BLaER1 treated with 17β-estradiol and CSF1 and Interleukin-3, amounts not matched to agents 10 nM and 100 nM (cell line): ENCODE data around the gene DBNDD2.

ENCODE experiments used
- H3K27ac ChIP-seq, 11 experiments: shearing (Covaris generic); formaldehyde crosslinking; 2 replicates each; pipeline ENCODE4 v1.8.1; 2022
- H3K27me3 ChIP-seq, 11 experiments: shearing (Covaris generic); formaldehyde crosslinking; 2 replicates each; pipeline ENCODE4 v1.8.1; 2022
- H3K36me3 ChIP-seq, 11 experiments: shearing (Covaris generic); formaldehyde crosslinking; 2 replicates each; pipeline ENCODE4 v1.8.1; 2022
- H3K4me1 ChIP-seq, 10 experiments: shearing (Covaris generic); formaldehyde crosslinking; 2 replicates each; pipeline ENCODE4 v1.8.1; 2022
- H3K4me2 ChIP-seq, 11 experiments: shearing (Covaris generic); formaldehyde crosslinking; 2 replicates each; pipeline ENCODE4 v1.8.1; 2022
- H3K4me3 ChIP-seq, 10 experiments: shearing (Covaris generic); formaldehyde crosslinking; 2 replicates each; pipeline ENCODE4 v1.8.1; 2022
- H3K9ac ChIP-seq, 11 experiments: shearing (Covaris generic); formaldehyde crosslinking; 2 replicates each; pipeline ENCODE4 v1.8.1; 2022
- H3K9me3 ChIP-seq, 11 experiments: shearing (Covaris generic); formaldehyde crosslinking; replicated peaks in 1 of 11; 2 replicates each; pipeline ENCODE4 v1.8.1; 2022
- H4K20me1 ChIP-seq, 11 experiments: shearing (Covaris generic); formaldehyde crosslinking; 2 replicates each; pipeline ENCODE4 v1.8.1; 2022
- Cebpa-rat ChIP-seq, 11 experiments: shearing (Covaris generic); IDR thresholded peaks; 2 replicates each; pipeline ENCODE4 v1.8.1; 2022

The DBNDD2 gene

DNA sequence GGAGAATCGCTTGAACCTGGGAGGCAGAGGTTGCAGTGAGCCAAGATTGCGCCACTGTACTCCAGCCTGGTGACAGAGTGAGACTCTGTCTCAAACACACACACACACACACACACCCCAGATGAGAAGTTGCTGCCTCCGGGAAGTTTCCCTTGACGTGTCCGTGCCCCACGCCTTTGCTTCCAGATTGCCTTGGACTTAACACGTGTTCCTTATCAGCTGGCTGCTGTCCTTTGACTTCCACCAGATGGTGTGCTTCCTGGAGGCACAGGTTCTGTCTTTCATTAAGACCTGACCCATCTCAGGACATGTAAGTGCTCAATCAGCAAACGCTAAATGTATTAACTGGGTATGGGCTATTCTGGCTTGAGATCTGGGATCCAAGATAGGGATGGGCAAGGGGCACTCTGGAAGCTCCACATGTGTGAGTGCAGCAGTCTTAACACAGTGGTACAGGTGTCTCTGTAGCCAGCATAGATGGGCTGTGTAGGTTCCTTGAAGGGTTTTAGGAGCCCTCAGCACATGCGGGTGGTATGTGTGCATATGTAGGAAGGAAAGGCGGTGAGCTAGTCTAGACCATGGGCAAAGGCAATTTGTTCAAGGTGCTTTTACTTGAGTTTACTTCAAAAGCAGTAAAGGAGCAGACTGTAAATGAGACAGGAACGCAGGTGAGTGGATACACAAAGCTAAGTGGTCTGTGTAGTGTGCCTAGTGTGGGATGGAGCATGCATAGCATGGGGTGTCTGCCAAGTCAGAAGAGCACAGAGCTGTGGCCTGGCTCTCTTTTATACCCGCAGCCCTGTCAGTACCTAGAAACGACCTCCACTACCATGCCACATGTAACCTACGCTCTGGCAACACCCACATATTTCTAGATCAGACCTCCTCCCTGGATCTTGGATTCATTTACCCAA lies 19.4 kb downstream of the DBNDD2 start:
- Histone ChIP-seq H3K4me3 (no peak overlapping the region), H3K4me2 (no peak overlapping the region), H4K20me1 (peaks cover 0 to 21% (median 0%) of the 10 kb centered on the region in 11 experiments; a peak in 5 of 22 replicates), H3K27ac (no peak overlapping the region), H3K4me1 (peaks cover 7 to 15% (median 13%) of the 10 kb centered on the region in 10 experiments), H3K36me3 (peaks cover 41 to 69% (median 51%) of the 10 kb centered on the region in 11 experiments), H3K9ac (no peak overlapping the region), H3K27me3 (no peaks in the 10 kb centered on the region), H3K9me3 (no peaks in the 10 kb centered on the region)
- TF ChIP-seq Cebpa-rat (IDR thresholded peaks at IDR 0.05) = no peak

DNA sequence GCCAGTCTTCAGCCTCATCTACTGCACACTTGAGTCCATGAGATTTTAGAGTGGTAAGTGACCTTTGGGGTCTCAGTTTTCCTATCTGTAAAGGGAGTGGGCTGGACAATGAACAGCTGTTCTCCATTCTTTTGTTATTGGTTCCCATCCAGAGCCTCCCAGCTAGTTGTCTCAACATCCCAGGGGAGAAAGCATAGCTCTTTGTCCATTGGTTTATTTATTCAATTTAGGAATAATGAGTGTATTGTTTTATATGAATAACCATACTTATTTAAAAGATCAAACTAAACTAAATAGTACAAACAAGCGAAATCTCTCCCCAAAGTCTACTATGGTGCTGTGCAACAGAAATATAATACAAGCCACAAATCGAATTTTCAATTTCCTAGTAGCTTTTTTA lies 21.5 kb downstream of the DBNDD2 start:
- Histone ChIP-seq H3K36me3 (peaks cover 20 to 51% (median 30%) of the 10 kb centered on the region in 11 experiments), H3K4me1 (peaks cover 7 to 29% (median 24%) of the 10 kb centered on the region in 10 experiments), H4K20me1 (peaks cover 0 to 13% (median 0%) of the 10 kb centered on the region in 11 experiments; a peak in 3 of 22 replicates), H3K4me2 (no peak overlapping the region), H3K9ac (no peak overlapping the region), H3K4me3 (no peak overlapping the region), H3K27ac (no peak overlapping the region), H3K9me3 (no peaks in the 10 kb centered on the region), H3K27me3 (no peaks in the 10 kb centered on the region)
- no peak for TF ChIP-seq Cebpa-rat (IDR thresholded peaks at IDR 0.05)

DNA sequence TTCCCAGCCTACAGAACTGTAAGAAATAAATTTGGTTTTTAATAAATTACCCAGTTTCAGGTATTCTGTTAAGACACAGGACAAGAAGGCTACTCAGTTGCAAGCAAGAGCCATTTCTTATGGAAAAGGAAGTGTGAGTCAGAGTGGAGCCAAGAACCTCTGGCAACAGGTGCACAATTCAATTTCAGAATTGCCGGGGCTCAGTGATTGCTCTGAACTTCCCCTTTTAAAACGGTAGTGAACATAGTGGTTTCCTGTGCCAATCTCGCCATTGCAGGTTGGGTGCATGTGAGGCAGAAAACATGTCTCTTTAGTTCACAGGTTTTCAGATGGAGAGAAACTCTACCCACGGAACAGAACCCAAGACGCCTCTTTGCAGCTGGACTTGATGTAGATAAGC lies 24.2 kb downstream of the DBNDD2 start:
- Histone ChIP-seq H3K4me3 (peak overlapping the region in 1 of 10 experiments; percentile 22; a peak in 1 of 20 replicates), H3K36me3 (peaks cover 0 to 29% (median 9%) of the 10 kb centered on the region in 11 experiments; a peak in 11 of 22 replicates), H3K27me3 (no peaks in the 10 kb centered on the region), H3K4me2 (peak overlapping the region; percentile 52 to 81 (median 67); a peak in 21 of 22 replicates), H3K27ac (peak overlapping the region in 7 of 11 experiments; percentile 30 to 74 (median 56); a peak in 12 of 22 replicates), H3K9me3 (no peaks in the 10 kb centered on the region), H4K20me1 (no peaks in the 10 kb centered on the region), H3K9ac (peak overlapping the region in 1 of 11 experiments; percentile 56; a peak in 1 of 22 replicates), H3K4me1 (peaks cover 12 to 42% (median 30%) of the 10 kb centered on the region in 10 experiments)
- TF ChIP-seq Cebpa-rat (IDR thresholded peaks at IDR 0.05) = 0 out of 22 replicates have a peak, but pooled peaks of 3 of the 11 experiments have one; percentile 11 to 33 (median 20)

DNA sequence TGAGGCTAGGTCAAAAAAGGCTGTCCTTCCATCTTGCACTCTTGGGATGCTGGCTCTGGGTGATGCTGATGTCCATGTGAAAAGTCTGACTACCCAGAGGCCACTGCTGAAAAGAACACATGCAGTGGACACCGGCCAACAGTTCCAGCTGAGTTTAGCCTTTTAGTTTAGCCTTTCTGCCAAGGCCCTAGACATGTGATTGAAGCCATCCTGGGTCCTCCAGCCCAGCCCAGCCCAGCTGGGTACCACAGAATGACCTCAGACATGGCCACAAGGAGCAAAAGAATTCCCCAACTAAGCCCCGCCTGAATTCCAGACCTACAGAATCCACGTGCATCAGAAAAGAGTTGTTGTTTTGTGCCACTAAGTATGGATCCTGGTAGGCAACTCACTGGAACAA lies 25.2 kb downstream of the DBNDD2 start:
- peaks cover 12 to 43% (median 30%) of the 10 kb centered on the region in 10 experiments for H3K4me1 ChIP-seq
- H3K9me3 ChIP-seq = no peaks in the 10 kb centered on the region
- H3K27ac ChIP-seq = peak overlapping the region in 5 of 11 experiments; percentile 42 to 74 (median 62); a peak in 7 of 22 replicates
- H3K4me2 ChIP-seq = peak overlapping the region in 8 of 11 experiments; percentile 65 to 81 (median 70); a peak in 13 of 22 replicates
- no peak for TF ChIP-seq Cebpa-rat (IDR thresholded peaks at IDR 0.05)
- H3K36me3 ChIP-seq = peaks cover 0 to 19% (median 0%) of the 10 kb centered on the region in 11 experiments; a peak in 7 of 22 replicates
- no peaks in the 10 kb centered on the region for H3K27me3 ChIP-seq
- H3K4me3 ChIP-seq = no peak overlapping the region
- H4K20me1 ChIP-seq = no peaks in the 10 kb centered on the region
- 0 out of 22 replicates have a peak overlapping the region, but pooled peaks of 1 of the 11 experiments have one; percentile 1 for H3K9ac ChIP-seq

DNA sequence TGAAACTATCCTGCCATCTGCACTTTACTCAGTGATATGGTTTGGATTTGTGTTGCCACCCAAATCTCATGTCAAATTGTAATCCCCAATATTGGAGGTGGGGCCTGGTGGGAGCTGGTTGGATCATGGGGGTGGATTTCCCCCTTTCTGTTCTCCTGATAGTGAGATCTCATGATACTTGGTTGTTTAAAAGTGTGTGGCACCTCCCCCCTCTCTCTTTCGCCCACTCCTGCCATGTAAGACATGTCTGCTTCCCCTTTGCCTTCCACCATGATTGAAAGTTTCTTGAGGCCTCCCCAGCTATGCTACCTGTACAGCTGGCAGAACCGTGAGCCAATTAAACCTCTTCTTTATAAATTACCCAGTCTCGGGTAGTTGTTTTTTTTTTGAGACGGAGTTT lies 25.9 kb downstream of the DBNDD2 start:
- H3K27ac ChIP-seq = peak overlapping the region in 1 of 11 experiments; percentile 40; a peak in 1 of 22 replicates
- H3K4me1 ChIP-seq = peaks cover 12 to 43% (median 30%) of the 10 kb centered on the region in 10 experiments
- peak overlapping the region in 2 of 11 experiments; percentile 22 to 24; a peak in 2 of 22 replicates for H3K4me2 ChIP-seq

DNA sequence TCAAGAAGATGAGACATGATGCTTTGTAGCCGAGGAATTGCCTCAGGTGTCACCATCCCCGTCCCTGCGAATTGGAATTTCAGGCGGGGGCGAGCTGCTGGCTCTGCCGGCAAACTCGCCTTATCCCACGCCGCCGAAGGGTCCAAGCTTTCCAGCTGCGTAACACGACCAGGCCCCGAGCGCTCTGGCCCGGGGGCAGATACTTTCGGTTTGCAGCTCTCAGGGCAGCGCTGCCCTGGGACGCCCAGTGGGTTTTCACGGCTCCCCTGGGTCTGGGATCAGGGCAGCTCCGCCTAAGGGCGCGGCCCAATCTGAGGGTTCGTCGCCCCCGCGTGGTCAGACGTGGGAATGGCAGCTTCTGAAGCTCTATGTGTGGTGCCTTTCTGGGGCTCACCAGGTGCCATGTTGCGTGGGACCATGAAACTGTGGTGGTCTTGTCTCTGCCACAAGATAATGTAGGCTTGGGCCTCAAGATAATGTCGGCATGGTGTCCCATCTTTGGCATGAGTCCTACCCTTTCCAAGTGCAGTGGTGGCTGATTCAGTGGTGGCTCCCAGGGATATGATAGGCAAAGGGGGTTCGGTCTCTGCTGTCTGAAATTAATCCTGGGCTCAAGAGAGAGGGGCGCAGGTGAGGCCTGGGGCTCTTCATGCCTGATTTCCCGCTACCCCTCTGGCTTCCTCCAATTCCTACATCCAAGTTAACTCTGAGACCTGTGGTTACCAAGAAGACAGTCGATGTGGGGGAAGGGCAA lies 28.8 kb downstream of the DBNDD2 start:
- no peak for TF ChIP-seq Cebpa-rat (IDR thresholded peaks at IDR 0.05)
- peaks cover 0 to 6% (median 0%) of the 10 kb centered on the region in 11 experiments; a peak in 4 of 22 replicates for H3K36me3 ChIP-seq
- peak overlapping the region; percentile 52 to 71 (median 59) for H3K4me3 ChIP-seq
- no peaks in the 10 kb centered on the region for H4K20me1 ChIP-seq
- H3K9me3 ChIP-seq = no peaks in the 10 kb centered on the region
- peaks cover 7 to 48% (median 32%) of the 10 kb centered on the region in 10 experiments for H3K4me1 ChIP-seq
- H3K27me3 ChIP-seq = no peaks in the 10 kb centered on the region
- H3K9ac ChIP-seq = peak overlapping the region; percentile 60 to 79 (median 73)
- H3K27ac ChIP-seq = peak overlapping the region in 10 of 11 experiments; percentile 19 to 67 (median 56); a peak in 17 of 22 replicates
- peak overlapping the region; percentile 83 to 97 (median 88) for H3K4me2 ChIP-seq

More for the DNA sequence above, 25.9 kb downstream of the DBNDD2 start:
- no peaks in the 10 kb centered on the region for H3K27me3 ChIP-seq
- peaks cover 0 to 17% (median 0%) of the 10 kb centered on the region in 11 experiments; a peak in 7 of 22 replicates for H3K36me3 ChIP-seq
- H3K9me3 ChIP-seq = no peaks in the 10 kb centered on the region
- TF ChIP-seq Cebpa-rat (IDR thresholded peaks at IDR 0.05) = no peak
- no peaks in the 10 kb centered on the region for H4K20me1 ChIP-seq
- H3K4me3 ChIP-seq = no peak overlapping the region
- no peak overlapping the region for H3K9ac ChIP-seq

DNA sequence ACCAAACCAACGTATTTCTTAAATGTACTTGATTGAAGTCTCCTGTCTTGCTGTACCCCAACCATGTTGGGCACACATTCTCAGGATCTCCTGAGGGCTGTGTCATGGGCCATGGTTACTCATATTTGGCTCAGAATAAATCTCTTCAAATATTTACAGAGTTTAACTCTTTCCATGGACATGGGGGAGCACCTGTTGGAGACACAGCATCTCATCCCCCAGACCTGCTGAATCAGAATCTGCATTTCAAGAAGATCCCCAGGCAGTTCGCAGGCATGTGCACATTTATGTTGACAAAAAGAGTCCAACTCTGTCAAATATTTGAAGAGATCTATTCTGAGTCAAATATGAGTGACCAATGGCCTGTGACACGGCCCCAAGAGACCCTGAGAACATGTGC lies 32.3 kb downstream of the DBNDD2 start:
- Histone ChIP-seq H3K27me3 (no peaks in the 10 kb centered on the region), H3K4me2 (peak overlapping the region in 7 of 11 experiments; percentile 0 to 48 (median 14); a peak in 8 of 22 replicates), H3K9ac (no peak overlapping the region), H4K20me1 (no peaks in the 10 kb centered on the region), H3K4me3 (no peak overlapping the region), H3K27ac (no peak overlapping the region), H3K4me1 (peaks cover 0 to 33% (median 18%) of the 10 kb centered on the region in 10 experiments; a peak in 14 of 20 replicates), H3K9me3 (no peaks in the 10 kb centered on the region), H3K36me3 (no peaks in the 10 kb centered on the region)
- no peak for TF ChIP-seq Cebpa-rat (IDR thresholded peaks at IDR 0.05)

DNA sequence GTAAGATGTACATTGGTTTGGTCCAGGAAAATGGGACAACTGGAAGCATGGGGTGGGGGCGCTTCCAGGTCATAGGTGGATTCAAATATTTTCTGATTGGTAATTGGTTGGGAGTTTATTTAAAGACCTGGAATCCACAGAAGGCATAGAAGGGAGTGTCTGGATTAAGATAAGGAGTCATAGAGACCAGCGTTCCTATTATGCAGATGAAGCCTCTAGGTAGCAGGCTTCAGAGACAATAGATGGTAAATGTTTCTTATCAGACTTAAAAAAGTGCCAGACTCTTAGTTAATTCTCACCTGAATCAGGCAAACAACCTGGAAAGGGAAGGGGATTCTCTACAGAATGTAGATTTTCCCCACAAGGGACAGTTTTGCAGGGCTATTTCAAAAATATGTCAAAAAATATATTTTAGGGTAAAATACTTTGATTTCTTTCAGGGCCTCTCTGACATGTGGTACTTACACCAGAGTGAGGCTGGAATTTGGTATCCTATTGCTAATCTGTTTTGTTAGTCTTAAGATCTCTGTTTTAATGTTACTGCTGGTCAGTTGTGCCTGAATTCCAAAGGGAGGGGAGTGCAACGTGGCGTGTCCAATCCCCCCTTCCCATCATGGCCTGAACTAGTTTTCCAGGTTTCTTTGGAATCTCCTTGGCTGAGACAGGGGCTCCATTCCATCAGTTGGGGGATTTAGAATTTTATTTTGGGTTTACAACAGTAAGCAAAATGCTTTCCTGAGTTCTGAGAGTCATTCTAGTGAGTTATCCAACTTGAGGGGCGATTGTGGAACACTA lies 33.0 kb downstream of the DBNDD2 start:
- no peaks in the 10 kb centered on the region for H3K9me3 ChIP-seq
- no peak for TF ChIP-seq Cebpa-rat (IDR thresholded peaks at IDR 0.05)
- H3K9ac ChIP-seq = no peak overlapping the region
- H3K4me3 ChIP-seq = no peak overlapping the region
- peaks cover 0 to 29% (median 17%) of the 10 kb centered on the region in 10 experiments; a peak in 14 of 20 replicates for H3K4me1 ChIP-seq
- H4K20me1 ChIP-seq = no peaks in the 10 kb centered on the region
- H3K4me2 ChIP-seq = peak overlapping the region in 3 of 11 experiments; percentile 0 to 48 (median 2); a peak in 4 of 22 replicates
- no peaks in the 10 kb centered on the region for H3K27me3 ChIP-seq
- H3K27ac ChIP-seq = no peak overlapping the region
- H3K36me3 ChIP-seq = no peaks in the 10 kb centered on the region
